ENCODE measurements around the gene SYNCRIP.

Gene SYNCRIP

GRCh38 chr6:85678026-85678601, 35.4 kb upstream of the SYNCRIP start:
- no peak overlapping the region for H2AFZ ChIP-seq (ENCODE audit: low read length, unreplicated experiment)
- H3K4me1 ChIP-seq (ENCODE audit: control insufficient read depth, insufficient read depth, low read length, unreplicated experiment): peaks cover 15% of the 10 kb centered on the region
- H3K36me3 ChIP-seq (ENCODE audit: insufficient read depth, low read length): peaks cover 46% of the 10 kb centered on the region
- peak overlapping the region; percentile 54 for H3K27ac ChIP-seq (ENCODE audit: low read depth, low read length)
- no peaks in the 10 kb centered on the region for H3K27me3 ChIP-seq (ENCODE audit: insufficient read depth, low read length)
- H3K79me2 ChIP-seq (ENCODE audit: control insufficient read depth, insufficient read depth, low read length, unreplicated experiment): peaks cover 79% of the 10 kb centered on the region
- H3K4me3 ChIP-seq (ENCODE audit: low read depth, low read length): peak overlapping the region; percentile 82

DNA sequence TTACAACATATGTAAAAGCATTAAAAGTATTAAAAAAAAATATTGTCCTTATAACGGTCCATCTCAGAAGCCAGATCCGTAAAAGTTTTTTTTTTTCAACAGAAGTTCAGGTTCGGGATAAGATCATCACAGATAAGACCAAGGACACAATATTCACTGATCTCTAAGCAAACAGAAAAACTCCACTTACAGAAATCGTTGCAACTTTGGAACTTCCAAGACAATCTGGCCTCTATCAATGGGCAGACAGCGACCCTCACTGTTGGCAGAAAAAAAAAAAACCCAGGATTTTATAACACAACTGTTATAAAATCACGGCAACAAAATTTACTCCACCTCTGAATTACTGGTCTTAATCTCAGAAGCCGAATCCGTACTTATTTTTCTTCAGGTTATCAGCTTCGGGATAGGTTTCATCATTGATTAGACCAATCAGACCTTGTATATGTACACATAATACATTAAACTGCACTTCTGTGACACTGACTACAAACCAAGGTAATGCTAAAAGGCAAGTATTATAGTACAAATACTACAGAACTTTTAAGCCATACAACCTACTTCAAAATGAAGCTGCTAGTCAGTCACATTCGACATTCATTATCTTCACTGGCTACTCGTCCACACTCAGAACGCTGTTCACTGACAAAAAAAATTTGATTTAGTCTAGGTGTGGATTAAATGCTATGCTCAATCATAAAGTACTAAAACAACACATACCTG, 34.7 kb upstream of the SYNCRIP start:
- Histone ChIP-seq H2AFZ (ENCODE audit: low read length, unreplicated experiment) (no peak overlapping the region), H3K36me3 (ENCODE audit: insufficient read depth, low read length) (peaks cover 47% of the 10 kb centered on the region), H3K4me3 (ENCODE audit: low read depth, low read length) (peak overlapping the region; percentile 82), H3K27me3 (ENCODE audit: insufficient read depth, low read length) (no peaks in the 10 kb centered on the region), H3K4me1 (ENCODE audit: control insufficient read depth, insufficient read depth, low read length, unreplicated experiment) (peaks cover 15% of the 10 kb centered on the region), H3K27ac (ENCODE audit: low read depth, low read length) (peak overlapping the region; percentile 54), H3K79me2 (ENCODE audit: control insufficient read depth, insufficient read depth, low read length, unreplicated experiment) (peaks cover 75% of the 10 kb centered on the region)

GRCh38 chr6:85676086-85676729, 33.5 kb upstream of the SYNCRIP start:
- Histone ChIP-seq H3K79me2 (ENCODE audit: control insufficient read depth, insufficient read depth, low read length, unreplicated experiment) (peaks cover 65% of the 10 kb centered on the region), H3K27ac (ENCODE audit: low read depth, low read length) (peak overlapping the region; percentile 54), H3K36me3 (ENCODE audit: insufficient read depth, low read length) (peaks cover 47% of the 10 kb centered on the region), H2AFZ (ENCODE audit: low read length, unreplicated experiment) (no peak overlapping the region), H3K4me1 (ENCODE audit: control insufficient read depth, insufficient read depth, low read length, unreplicated experiment) (peaks cover 15% of the 10 kb centered on the region), H3K4me3 (ENCODE audit: low read depth, low read length) (peak overlapping the region; percentile 82), H3K27me3 (ENCODE audit: insufficient read depth, low read length) (no peaks in the 10 kb centered on the region)

- Histone ChIP-seq H3K36me3 (ENCODE audit: insufficient read depth, low read length) (peaks cover 47% of the 10 kb centered on the region), H3K4me3 (ENCODE audit: low read depth, low read length) (peak overlapping the region; percentile 82), H2AFZ (ENCODE audit: low read length, unreplicated experiment) (no peak overlapping the region), H3K27ac (ENCODE audit: low read depth, low read length) (peak overlapping the region; percentile 54), H3K27me3 (ENCODE audit: insufficient read depth, low read length) (no peaks in the 10 kb centered on the region), H3K79me2 (ENCODE audit: control insufficient read depth, insufficient read depth, low read length, unreplicated experiment) (peaks cover 57% of the 10 kb centered on the region), H3K4me1 (ENCODE audit: control insufficient read depth, insufficient read depth, low read length, unreplicated experiment) (peaks cover 19% of the 10 kb centered on the region)
Observed at GRCh38 chr6:85675030-85675819, 32.5 kb upstream of the SYNCRIP start.

DNA sequence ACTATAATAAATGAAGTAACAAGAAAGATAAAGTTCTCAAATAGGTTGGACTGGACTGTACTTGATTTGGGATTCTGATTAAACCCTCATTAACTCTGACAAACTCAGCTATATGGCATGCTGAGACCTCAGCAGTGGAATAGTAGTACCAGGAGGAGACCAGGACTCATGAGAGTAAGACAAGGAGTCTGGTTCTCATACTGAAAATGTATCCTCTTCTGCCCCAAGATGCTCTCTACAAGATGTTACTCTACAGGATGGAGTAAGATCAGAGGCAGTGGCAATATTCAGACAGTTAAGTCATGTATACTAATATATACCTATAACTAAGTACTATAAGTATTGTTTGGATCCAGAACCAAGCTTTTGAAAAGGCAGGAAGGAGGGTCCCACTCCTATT, 31.9 kb upstream of the SYNCRIP start:
- Histone ChIP-seq H3K4me3 (ENCODE audit: low read depth, low read length) (peak overlapping the region; percentile 82; the same call in 1 of the 2 replicates), H3K79me2 (ENCODE audit: control insufficient read depth, insufficient read depth, low read length, unreplicated experiment) (peaks cover 51% of the 10 kb centered on the region), H3K27ac (ENCODE audit: low read depth, low read length) (peak overlapping the region; percentile 54), H3K4me1 (ENCODE audit: control insufficient read depth, insufficient read depth, low read length, unreplicated experiment) (peaks cover 25% of the 10 kb centered on the region), H3K36me3 (ENCODE audit: insufficient read depth, low read length) (peaks cover 47% of the 10 kb centered on the region), H2AFZ (ENCODE audit: low read length, unreplicated experiment) (no peak overlapping the region), H3K27me3 (ENCODE audit: insufficient read depth, low read length) (no peaks in the 10 kb centered on the region)

DNA sequence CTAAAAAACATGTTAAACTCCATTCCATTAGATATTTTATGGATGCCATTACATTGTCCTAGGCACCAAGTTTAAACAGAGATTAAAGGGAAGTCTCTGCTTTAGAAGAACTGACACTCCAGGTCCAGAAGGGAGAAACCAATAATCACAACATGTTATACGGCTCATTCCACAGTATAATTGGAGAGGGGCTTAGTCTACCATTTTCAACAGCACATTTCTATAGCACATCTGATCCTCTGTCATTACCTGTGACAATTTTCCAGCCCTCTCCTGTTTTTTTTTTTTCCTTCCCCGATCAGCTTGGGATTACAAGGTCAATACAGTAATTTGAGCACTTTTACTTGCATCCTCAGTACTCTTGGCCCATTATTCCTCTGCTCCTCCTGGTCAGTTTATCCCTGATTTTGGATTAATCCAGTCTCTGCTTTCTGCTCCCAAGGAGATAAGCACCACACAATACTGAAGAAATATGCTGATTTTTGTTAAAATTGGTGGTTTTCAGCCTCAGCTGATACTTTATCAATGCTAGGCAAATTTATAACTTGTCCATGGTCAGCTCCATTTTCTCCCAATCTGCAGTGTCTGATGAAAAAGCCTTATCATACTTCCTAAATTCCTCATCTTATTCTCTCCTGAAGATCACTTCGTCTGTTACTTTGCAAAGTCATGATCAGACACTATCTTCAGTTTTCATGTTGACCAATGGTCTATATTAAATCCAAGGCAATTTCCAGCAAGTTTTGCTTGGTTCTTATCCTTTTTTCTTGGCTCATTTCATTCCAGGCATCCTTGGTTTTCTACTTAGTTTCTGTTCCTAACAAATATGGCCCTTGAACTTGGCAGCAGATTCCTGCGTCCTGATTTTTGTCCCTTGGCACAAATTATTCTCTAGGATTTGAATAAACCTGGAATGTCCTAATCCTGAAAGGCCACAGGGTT, 30.8 kb upstream of the SYNCRIP start:
- peaks cover 49% of the 10 kb centered on the region for H3K79me2 ChIP-seq (ENCODE audit: control insufficient read depth, insufficient read depth, low read length, unreplicated experiment)
- H3K36me3 ChIP-seq (ENCODE audit: insufficient read depth, low read length): peaks cover 47% of the 10 kb centered on the region
- H3K27me3 ChIP-seq (ENCODE audit: insufficient read depth, low read length): no peaks in the 10 kb centered on the region
- H3K4me3 ChIP-seq (ENCODE audit: low read depth, low read length): no peak overlapping the region
- H3K27ac ChIP-seq (ENCODE audit: low read depth, low read length): peak overlapping the region; percentile 54
- H3K4me1 ChIP-seq (ENCODE audit: control insufficient read depth, insufficient read depth, low read length, unreplicated experiment): peaks cover 25% of the 10 kb centered on the region
- no peak overlapping the region for H2AFZ ChIP-seq (ENCODE audit: low read length, unreplicated experiment)

DNA sequence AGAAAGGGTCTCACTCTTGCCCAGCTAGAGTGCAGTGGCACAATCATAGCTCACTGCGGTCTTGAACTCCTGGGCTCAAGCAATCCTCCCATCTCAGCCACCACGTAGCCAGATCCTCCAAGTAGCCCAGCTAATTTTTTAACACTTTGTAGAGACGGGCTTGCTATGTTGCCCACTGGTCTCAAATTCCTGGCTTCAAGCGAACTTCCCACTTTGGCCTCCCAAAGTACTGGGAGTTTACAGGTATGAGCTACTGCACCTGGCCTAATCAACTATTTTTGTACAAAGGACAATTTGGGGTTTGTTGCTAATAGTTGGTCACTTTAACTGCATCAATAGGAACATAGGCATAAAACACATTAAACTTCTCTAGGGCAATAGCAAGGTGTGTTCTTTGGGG, 29.9 kb upstream of the SYNCRIP start:
- H3K36me3 ChIP-seq (ENCODE audit: insufficient read depth, low read length): peaks cover 44% of the 10 kb centered on the region
- H2AFZ ChIP-seq (ENCODE audit: low read length, unreplicated experiment): no peak overlapping the region
- peak overlapping the region; percentile 54; the same call in 1 of the 2 replicates for H3K27ac ChIP-seq (ENCODE audit: low read depth, low read length)
- peaks cover 41% of the 10 kb centered on the region for H3K79me2 ChIP-seq (ENCODE audit: control insufficient read depth, insufficient read depth, low read length, unreplicated experiment)
- no peak overlapping the region for H3K4me3 ChIP-seq (ENCODE audit: low read depth, low read length)
- H3K27me3 ChIP-seq (ENCODE audit: insufficient read depth, low read length): no peaks in the 10 kb centered on the region
- peaks cover 25% of the 10 kb centered on the region for H3K4me1 ChIP-seq (ENCODE audit: control insufficient read depth, insufficient read depth, low read length, unreplicated experiment)

DNA sequence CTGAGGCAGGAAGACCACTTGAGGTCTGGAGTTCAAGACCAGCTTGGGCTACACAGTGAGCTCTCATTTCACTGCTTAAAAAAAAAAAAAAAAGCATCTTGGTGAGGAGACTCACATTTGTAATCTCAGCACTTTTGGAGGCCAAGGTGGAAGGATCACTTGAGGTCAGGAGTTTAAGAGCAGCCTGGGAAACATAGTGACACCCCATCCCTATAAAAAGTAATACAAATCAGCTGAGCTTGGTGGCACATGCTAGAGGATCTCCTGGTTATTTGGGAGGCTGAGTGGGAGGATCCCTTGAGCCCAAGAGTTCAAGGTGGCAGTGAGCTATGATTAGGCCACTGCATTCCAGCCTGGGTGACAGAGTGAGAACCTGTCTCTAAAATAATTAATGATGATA, 29.4 kb upstream of the SYNCRIP start:
- peaks cover 25% of the 10 kb centered on the region for H3K4me1 ChIP-seq (ENCODE audit: control insufficient read depth, insufficient read depth, low read length, unreplicated experiment)
- H3K4me3 ChIP-seq (ENCODE audit: low read depth, low read length): no peak overlapping the region
- no peak overlapping the region for H2AFZ ChIP-seq (ENCODE audit: low read length, unreplicated experiment)
- no peak overlapping the region for H3K27ac ChIP-seq (ENCODE audit: low read depth, low read length)
- no peaks in the 10 kb centered on the region for H3K27me3 ChIP-seq (ENCODE audit: insufficient read depth, low read length)
- peaks cover 38% of the 10 kb centered on the region for H3K36me3 ChIP-seq (ENCODE audit: insufficient read depth, low read length)
- peaks cover 35% of the 10 kb centered on the region for H3K79me2 ChIP-seq (ENCODE audit: control insufficient read depth, insufficient read depth, low read length, unreplicated experiment)

GRCh38 chr6:85670573-85670972, 27.9 kb upstream of the SYNCRIP start:
- Histone ChIP-seq H3K27me3 (ENCODE audit: insufficient read depth, low read length) (no peaks in the 10 kb centered on the region), H3K4me3 (ENCODE audit: low read depth, low read length) (no peak overlapping the region), H2AFZ (ENCODE audit: low read length, unreplicated experiment) (no peak overlapping the region), H3K4me1 (ENCODE audit: control insufficient read depth, insufficient read depth, low read length, unreplicated experiment) (peaks cover 21% of the 10 kb centered on the region), H3K79me2 (ENCODE audit: control insufficient read depth, insufficient read depth, low read length, unreplicated experiment) (peaks cover 20% of the 10 kb centered on the region), H3K27ac (ENCODE audit: low read depth, low read length) (peak overlapping the region; percentile 9), H3K36me3 (ENCODE audit: insufficient read depth, low read length) (peaks cover 23% of the 10 kb centered on the region)

Data from ACC112 (cell line).